Fibroblast of mammary gland (primary cell): ENCODE measurements around the gene IGDCC3.

ENCODE experiments used
- DNase-seq: peaks from one replicate; pipeline ENCODE4 v3.0.0-alpha.2; 2010; ENCODE audit warnings: low read depth
- H3K4me3 ChIP-seq: 2 replicates; pipeline ENCODE4 v1.5.1; 2011; ENCODE audit warnings: low read depth, mild to moderate bottlenecking, low read length, moderate library complexity; ENCODE audit not compliant: control insufficient read depth
- CTCF ChIP-seq: conservative IDR thresholded peaks from 2 replicates; pipeline ENCODE4 v1.5.1; 2011; ENCODE audit warnings: low read depth, low read length, inconsistent platforms; ENCODE audit not compliant: control insufficient read depth, insufficient read depth

IGDCC3 gene

DNA sequence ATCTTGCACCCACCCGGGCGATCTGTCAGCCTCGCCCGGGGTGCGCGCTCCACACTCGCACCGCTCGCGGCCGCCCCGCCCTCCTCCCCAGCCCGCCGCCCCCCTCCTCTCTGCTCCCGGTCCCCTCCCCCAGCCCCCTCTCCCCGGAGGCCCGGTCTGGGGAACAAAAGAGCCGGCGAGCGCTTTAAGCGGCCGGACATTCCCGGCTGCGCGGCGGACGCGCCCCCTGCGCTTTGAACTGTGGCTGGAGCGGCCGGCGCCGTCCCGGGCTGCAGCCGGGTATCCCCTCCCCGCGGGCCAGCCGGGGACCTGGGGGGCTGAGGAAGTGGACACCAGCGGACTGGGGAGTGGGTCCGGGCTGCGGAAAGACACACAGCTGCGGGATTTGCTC lies at the start of gene IGDCC3:
Gene IGDCC3 (minus strand): TSS at position 27 of the 391 bp plus-strand sequence. CDS start 214 bp downstream, outside the sequence.
- no peak for TF ChIP-seq CTCF
- H3K4me3 ChIP-seq, result peak within 1 kb of the TSS; percentile 22
- no peak for DNase-seq

- DNase-seq, result no peak
- H3K4me3 ChIP-seq, result no peak overlapping the region
- no peak for TF ChIP-seq CTCF
Measured at GRCh38 chr15:65426216-65426853, 48.5 kb upstream of the IGDCC3 start.

- no peak for TF ChIP-seq CTCF
- no peak for DNase-seq
- no peak overlapping the region for H3K4me3 ChIP-seq
Measured at GRCh38 chr15:65424683-65425082, 46.9 kb upstream of the IGDCC3 start.

DNA sequence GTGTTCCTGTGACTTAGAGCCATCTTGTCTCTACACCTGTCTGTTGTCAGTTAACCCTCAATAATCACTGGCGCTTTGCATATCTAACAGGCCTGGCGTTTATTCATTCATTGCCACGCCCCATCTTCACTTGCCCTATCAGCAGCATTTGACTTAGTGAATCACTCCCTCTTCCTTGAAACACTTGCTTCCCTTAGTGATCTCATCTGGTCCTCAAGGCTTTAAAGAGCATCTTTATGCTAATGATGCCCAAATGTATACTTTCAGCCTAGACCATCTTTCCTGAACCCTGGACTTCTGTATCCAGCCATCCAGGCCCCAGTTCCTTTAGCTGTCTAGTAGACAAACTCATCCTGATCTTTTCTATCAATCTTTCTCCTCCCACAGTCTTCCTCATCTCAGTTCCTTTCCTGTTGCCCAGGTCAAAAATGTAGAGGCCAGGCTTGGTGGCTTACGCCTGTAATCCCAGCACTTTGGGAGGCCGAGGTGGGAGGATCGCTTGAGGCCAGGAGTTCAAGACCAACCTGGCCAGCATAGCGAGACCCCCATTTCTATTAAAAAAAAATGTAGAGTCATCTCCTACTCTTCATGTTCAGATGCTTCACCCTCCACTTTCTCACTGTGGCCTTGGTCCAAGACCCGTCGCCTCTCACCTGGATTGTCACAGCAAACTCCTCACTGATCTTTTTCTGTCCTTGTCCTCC lies 46.3 kb upstream of the IGDCC3 start:
- TF ChIP-seq CTCF, result no peak
- DNase-seq, result peak; percentile 64
- H3K4me3 ChIP-seq, result no peak overlapping the region

GRCh38 chr15:65423150-65423975 lies 45.6 kb upstream of the IGDCC3 start:
- TF ChIP-seq CTCF, result no peak
- H3K4me3 ChIP-seq, result peak overlapping the region; percentile 3
- no peak for DNase-seq

- peak; percentile 66 for DNase-seq
- peak overlapping the region; percentile 53 for H3K4me3 ChIP-seq
- TF ChIP-seq CTCF, result no peak
Measured at GRCh38 chr15:65421360-65422215, 43.8 kb upstream of the IGDCC3 start.
